Measurements from ENCODE around the gene SIRT4.

DNA sequence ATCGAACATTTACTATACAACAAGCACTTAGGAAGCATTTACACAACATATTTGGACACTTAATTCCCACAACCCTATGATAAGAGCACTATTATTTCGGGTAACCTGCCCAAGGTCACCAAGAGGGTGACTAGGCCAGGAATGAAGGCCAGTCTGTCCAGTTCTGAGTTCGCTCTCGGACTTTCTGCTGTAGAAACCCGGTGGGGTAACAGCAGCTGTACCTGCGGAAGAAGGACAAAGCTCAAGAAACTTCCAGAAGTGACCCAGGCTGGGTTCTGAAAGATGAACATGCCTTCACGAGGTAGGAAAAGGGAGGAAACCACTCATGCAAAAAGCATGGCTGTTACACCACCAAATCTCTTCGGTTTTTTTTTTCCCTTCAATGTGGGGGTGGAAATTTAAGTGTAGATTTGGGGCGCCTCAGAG, 14.7 kb downstream of the SIRT4 start:
- no peak for TF ChIP-seq SRY (CRISPR knock-in tag; IDR thresholded peaks at IDR 0.05)
- TF ChIP-seq, protein P1, sequence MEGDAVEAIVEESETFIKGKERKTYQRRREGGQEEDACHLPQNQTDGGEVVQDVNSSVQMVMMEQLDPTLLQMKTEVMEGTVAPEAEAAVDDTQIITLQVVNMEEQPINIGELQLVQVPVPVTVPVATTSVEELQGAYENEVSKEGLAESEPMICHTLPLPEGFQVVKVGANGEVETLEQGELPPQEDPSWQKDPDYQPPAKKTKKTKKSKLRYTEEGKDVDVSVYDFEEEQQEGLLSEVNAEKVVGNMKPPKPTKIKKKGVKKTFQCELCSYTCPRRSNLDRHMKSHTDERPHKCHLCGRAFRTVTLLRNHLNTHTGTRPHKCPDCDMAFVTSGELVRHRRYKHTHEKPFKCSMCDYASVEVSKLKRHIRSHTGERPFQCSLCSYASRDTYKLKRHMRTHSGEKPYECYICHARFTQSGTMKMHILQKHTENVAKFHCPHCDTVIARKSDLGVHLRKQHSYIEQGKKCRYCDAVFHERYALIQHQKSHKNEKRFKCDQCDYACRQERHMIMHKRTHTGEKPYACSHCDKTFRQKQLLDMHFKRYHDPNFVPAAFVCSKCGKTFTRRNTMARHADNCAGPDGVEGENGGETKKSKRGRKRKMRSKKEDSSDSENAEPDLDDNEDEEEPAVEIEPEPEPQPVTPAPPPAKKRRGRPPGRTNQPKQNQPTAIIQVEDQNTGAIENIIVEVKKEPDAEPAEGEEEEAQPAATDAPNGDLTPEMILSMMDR (CRISPR knock-in tag; IDR thresholded peaks at IDR 0.05) = no peak
- no peak for TF ChIP-seq LCORL (IDR thresholded peaks at IDR 0.05)
- TF ChIP-seq LCORL (CRISPR knock-in tag; IDR thresholded peaks at IDR 0.05) = 0 out of 2 replicates have a peak, but pooled peaks have one; percentile 17
- TF ChIP-seq MAFK (conservative IDR thresholded peaks at IDR 0.05 in 1 of 2, IDR thresholded peaks at IDR 0.05 in 1 of 2; ENCODE audit: low read length in 2 of 2) = no peak
- no peak for TF ChIP-seq ZBTB49 (CRISPR knock-in tag; IDR thresholded peaks at IDR 0.05; ENCODE audit: borderline replicate concordance)
- no peak for TF ChIP-seq MTF2 (CRISPR knock-in tag; IDR thresholded peaks at IDR 0.05; ENCODE audit: borderline replicate concordance)

All from HepG2 (cell line).